HCT116 (cell line): ENCODE data around the gene RAPH1. TPM values are rescaled to one million over a fixed set of nuclear protein-coding genes. Genes with fewer than 3 reads are reported as not detected.

Experiments used
- ATAC-seq: fragments of 200-7000 bp; cut with Tn5 transposase; 2 replicates; pipeline ENCODE4 v1.9.1; 2020; ENCODE audit warnings: mild to moderate bottlenecking, moderate library complexity
- BruUV-seq: library from RNA; stranded (reverse); fragments of 400-500 nt; replicated peaks from 2 replicates; lab custom pipeline; 2021; lab: Mats Ljungman, UMichigan
- CTCF ChIA-PET: fragments of 300-600 bp; sonication (Branson Sonifier 250); formaldehyde crosslinking; loops from one replicate; lab custom pipeline; 2021; ENCODE audit warnings: antibody characterized with exemption; lab: Charles Lee
- POLR2A ChIA-PET: fragments of 300-600, 350-600 bp; sonication (Branson Sonifier 250); formaldehyde crosslinking; loops from one replicate; lab custom pipeline; 2021; ENCODE audit warnings: antibody characterized with exemption; lab: Charles Lee
- RAD21 ChIA-PET, 2 experiments: fragments of 300-600 bp; sonication (Branson Sonifier 250); formaldehyde crosslinking; loops; one replicate each; lab custom pipeline; 2023; ENCODE audit warnings: low total read pairs in 2 of 2; ENCODE audit not compliant: uncharacterized antibody in 2 of 2, unreplicated experiment in 2 of 2, low non-redundant PET in 1 of 2; lab: Charles Lee
- DNase-seq: peaks from one replicate; pipeline ENCODE4 v3.0.0-alpha.2; 2010; ENCODE audit warnings: low read depth, low spot score
- H2AFZ ChIP-seq: fragments of 200-600 bp; shearing (Covaris generic), sonication (generic); 2 replicates; pipeline ENCODE4 v1.6.1; 2017; ENCODE audit warnings: low read depth, mixed run types, mixed read lengths, antibody characterized with exemption, low read length; ENCODE audit not compliant: poor library complexity, severe bottlenecking
- H3K27ac ChIP-seq: 2 replicates; pipeline ENCODE4 v1.5.1; 2012; ENCODE audit warnings: low read depth, low read length
- H3K27me3 ChIP-seq: fragments of 200-600 bp; sonication (generic); 2 replicates; pipeline ENCODE4 v1.6.1; 2016; ENCODE audit warnings: mixed run types, low read length, mixed read lengths; ENCODE audit not compliant: insufficient read depth
- H3K36me3 ChIP-seq, 2 experiments: fragments of 200-500 bp in 1 of 2; fragments of 200-600 bp in 1 of 2; sonication (Bioruptor generic) in 1 of 2; sonication (generic) in 1 of 2; 2 replicates each; pipeline versions ENCODE4 v1.5.1 to v1.6.1; 2014 to 2016; ENCODE audit warnings: low read length in 2 of 2, inconsistent platforms in 1 of 2, mixed read lengths in 1 of 2, mixed run types in 1 of 2; ENCODE audit not compliant: insufficient read depth in 2 of 2, control insufficient read depth in 1 of 2
- H3K4me1 ChIP-seq, 2 experiments: fragments of 200-600 bp in 1 of 2; sonication (generic) in 1 of 2; 2 replicates each; pipeline versions ENCODE4 v1.5.1 to v1.6.1; 2012 to 2017; ENCODE audit warnings: low read length in 2 of 2, inconsistent platforms in 1 of 2, mild to moderate bottlenecking in 1 of 2, mixed read lengths in 1 of 2, mixed run types in 1 of 2, moderate library complexity in 1 of 2; ENCODE audit not compliant: insufficient read depth in 2 of 2, control insufficient read depth in 1 of 2
- H3K4me2 ChIP-seq: fragments of 200-600 bp; sonication (generic); 2 replicates; pipeline ENCODE4 v1.6.1; 2017; ENCODE audit warnings: mixed run types, low read length, mixed read lengths
- H3K4me3 ChIP-seq, 2 experiments: fragments of 200-600 bp in 1 of 2; sonication (generic) in 1 of 2; replicated peaks in 1 of 2; 2 replicates each; pipeline ENCODE4 v1.5.1; 2011 to 2016; ENCODE audit warnings: low read length in 2 of 2, control low read depth in 1 of 2, low read depth in 1 of 2, mild to moderate bottlenecking in 1 of 2, mixed read lengths in 1 of 2, mixed run types in 1 of 2
- H3K79me2 ChIP-seq: fragments of 200-600 bp; sonication (generic); 2 replicates; pipeline ENCODE4 v1.6.1; 2017; ENCODE audit warnings: mild to moderate bottlenecking, mixed run types, low read length, moderate library complexity, mixed read lengths; ENCODE audit not compliant: insufficient read depth
- H3K9ac ChIP-seq: fragments of 200-600 bp; sonication (generic); 2 replicates; pipeline ENCODE4 v1.6.1; 2016; ENCODE audit warnings: low read length, mixed read lengths
- H3K9me2 ChIP-seq: fragments of 200-600 bp; sonication (generic), shearing (Covaris generic); 2 replicates; pipeline ENCODE4 v1.6.1; 2017; ENCODE audit warnings: mixed run types, mild to moderate bottlenecking, moderate library complexity; ENCODE audit not compliant: insufficient read depth
- H3K9me3 ChIP-seq, 2 experiments: fragments of 200-500 bp in 1 of 2; fragments of 200-600 bp in 1 of 2; sonication (Bioruptor generic) in 1 of 2; sonication (generic) in 1 of 2; 2 replicates each; pipeline ENCODE4 v1.6.1; 2014 to 2017; ENCODE audit warnings: low read length in 2 of 2, mixed read lengths in 2 of 2, inconsistent platforms in 1 of 2, low read depth in 1 of 2, mild to moderate bottlenecking in 1 of 2, mixed run types in 1 of 2, moderate library complexity in 1 of 2; ENCODE audit not compliant: control insufficient read depth in 1 of 2, insufficient read depth in 1 of 2
- H4K20me1 ChIP-seq: fragments of 200-600 bp; sonication (generic), shearing (Covaris generic); 2 replicates; pipeline ENCODE4 v1.6.1; 2017; ENCODE audit warnings: mixed run types, mild to moderate bottlenecking, moderate library complexity; ENCODE audit not compliant: insufficient read depth
- CBX3 ChIP-seq: IDR thresholded peaks from 2 replicates; pipeline ENCODE4 v1.6.1; 2012; ENCODE audit warnings: low read depth
- CEBPB ChIP-seq: IDR thresholded peaks from 2 replicates; pipeline ENCODE4 v1.6.1; 2012; ENCODE audit warnings: low read depth
- EGR1 ChIP-seq: IDR thresholded peaks from 2 replicates; pipeline ENCODE4 v1.6.1; 2012; ENCODE audit warnings: low read depth
- EZH2 ChIP-seq: fragments of 200-600 bp; sonication (generic); IDR thresholded peaks from 2 replicates; pipeline ENCODE4 v1.6.1; 2017; ENCODE audit warnings: antibody characterized with exemption, mixed run types
- FOSL1 ChIP-seq: IDR thresholded peaks from 2 replicates; pipeline ENCODE4 v1.6.1; 2012; ENCODE audit warnings: low read depth
- POLR2AphosphoS5 ChIP-seq: IDR thresholded peaks from 2 replicates; pipeline ENCODE4 v1.6.1; 2011; ENCODE audit warnings: mild to moderate bottlenecking, low read depth, low read length, moderate library complexity
- SRF ChIP-seq: IDR thresholded peaks from 2 replicates; pipeline ENCODE4 v1.6.1; 2012; ENCODE audit warnings: low read depth
- TCF7L2 ChIP-seq: IDR thresholded peaks from 2 replicates; pipeline ENCODE4 v1.7.0; 2011; ENCODE audit warnings: borderline replicate concordance, inconsistent platforms; ENCODE audit not compliant: insufficient read depth, insufficient read length; ENCODE audit errors: extremely low read depth
- ZFX ChIP-seq: fragments of 450-650 bp; IDR thresholded peaks from 2 replicates; pipeline ENCODE4 v1.6.1; 2017
- intact Hi-C: fragments of 100-400 bp; cut with micrococcal nuclease; formaldehyde crosslinking; loops from 2 replicates; pipeline ENCODE4 v1.10.0; 2022
- total RNA-seq: library from RNA; stranded (reverse); gene quantifications from one replicate; pipeline ENCODE4 v1.2.1, GENCODE V29; 2021; ENCODE audit not compliant: unreplicated experiment
- TF ChIP-seq, protein P1 (sequence below): IDR thresholded peaks from 2 replicates; pipeline ENCODE4 v1.6.1; 2012; ENCODE audit warnings: low read depth
- TF ChIP-seq, protein P2 (sequence below): IDR thresholded peaks from 2 replicates; pipeline ENCODE4 v1.6.1; 2012

Gene RAPH1
- total RNA-seq, 1 experiment from 2014 or later: 22.3 TPM

DNA sequence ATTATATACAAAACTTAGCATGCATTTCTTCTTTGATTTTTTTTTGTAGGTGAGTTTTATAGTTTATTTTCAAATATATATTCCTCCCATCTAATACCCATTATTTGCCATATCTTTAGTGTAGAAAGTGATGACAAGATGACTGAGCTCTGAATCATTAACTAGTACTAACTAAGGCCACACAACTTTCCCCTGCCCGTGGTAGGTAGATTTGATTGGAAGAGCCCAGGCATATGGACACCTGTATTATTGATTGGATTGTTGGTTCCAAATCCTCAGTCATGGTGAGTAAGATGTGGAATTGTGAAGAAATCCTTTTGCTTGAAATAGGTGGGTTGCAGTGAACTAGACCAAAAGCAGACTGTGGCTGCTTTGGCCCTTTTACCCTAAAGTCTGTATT, 152.1 kb downstream of the RAPH1 start:
- Histone ChIP-seq H3K4me1 (no peaks in the 10 kb centered on the region), H3K27me3 (no peaks in the 10 kb centered on the region), H3K4me2 (no peak overlapping the region), H2AFZ (no peak overlapping the region), H3K9me3 (no peaks in the 10 kb centered on the region), H3K9ac (no peak overlapping the region), H3K36me3 (no peaks in the 10 kb centered on the region; a peak in 1 of 4 replicates), H3K27ac (no peak overlapping the region), H3K79me2 (peaks cover 18% of the 10 kb centered on the region; the same call in 1 of the 2 replicates), H3K9me2 (no peaks in the 10 kb centered on the region), H3K4me3 (no peak overlapping the region)
- ChIA-PET POLR2A (no interaction called here), RAD21 (no interaction called here)
- DNase-seq: no peak
- no TSS peak for BruUV-seq
- intact Hi-C loops: no loop called here
- TF ChIP-seq, protein P1, sequence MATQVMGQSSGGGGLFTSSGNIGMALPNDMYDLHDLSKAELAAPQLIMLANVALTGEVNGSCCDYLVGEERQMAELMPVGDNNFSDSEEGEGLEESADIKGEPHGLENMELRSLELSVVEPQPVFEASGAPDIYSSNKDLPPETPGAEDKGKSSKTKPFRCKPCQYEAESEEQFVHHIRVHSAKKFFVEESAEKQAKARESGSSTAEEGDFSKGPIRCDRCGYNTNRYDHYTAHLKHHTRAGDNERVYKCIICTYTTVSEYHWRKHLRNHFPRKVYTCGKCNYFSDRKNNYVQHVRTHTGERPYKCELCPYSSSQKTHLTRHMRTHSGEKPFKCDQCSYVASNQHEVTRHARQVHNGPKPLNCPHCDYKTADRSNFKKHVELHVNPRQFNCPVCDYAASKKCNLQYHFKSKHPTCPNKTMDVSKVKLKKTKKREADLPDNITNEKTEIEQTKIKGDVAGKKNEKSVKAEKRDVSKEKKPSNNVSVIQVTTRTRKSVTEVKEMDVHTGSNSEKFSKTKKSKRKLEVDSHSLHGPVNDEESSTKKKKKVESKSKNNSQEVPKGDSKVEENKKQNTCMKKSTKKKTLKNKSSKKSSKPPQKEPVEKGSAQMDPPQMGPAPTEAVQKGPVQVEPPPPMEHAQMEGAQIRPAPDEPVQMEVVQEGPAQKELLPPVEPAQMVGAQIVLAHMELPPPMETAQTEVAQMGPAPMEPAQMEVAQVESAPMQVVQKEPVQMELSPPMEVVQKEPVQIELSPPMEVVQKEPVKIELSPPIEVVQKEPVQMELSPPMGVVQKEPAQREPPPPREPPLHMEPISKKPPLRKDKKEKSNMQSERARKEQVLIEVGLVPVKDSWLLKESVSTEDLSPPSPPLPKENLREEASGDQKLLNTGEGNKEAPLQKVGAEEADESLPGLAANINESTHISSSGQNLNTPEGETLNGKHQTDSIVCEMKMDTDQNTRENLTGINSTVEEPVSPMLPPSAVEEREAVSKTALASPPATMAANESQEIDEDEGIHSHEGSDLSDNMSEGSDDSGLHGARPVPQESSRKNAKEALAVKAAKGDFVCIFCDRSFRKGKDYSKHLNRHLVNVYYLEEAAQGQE: no peak
- TF ChIP-seq EGR1 (no peak), CEBPB (no peak), EZH2 (no peak), ZFX (no peak), FOSL1 (no peak), POLR2AphosphoS5 (no peak), SRF (no peak), TCF7L2 (no peak), CBX3 (no peak)
- TF ChIP-seq, protein P2, sequence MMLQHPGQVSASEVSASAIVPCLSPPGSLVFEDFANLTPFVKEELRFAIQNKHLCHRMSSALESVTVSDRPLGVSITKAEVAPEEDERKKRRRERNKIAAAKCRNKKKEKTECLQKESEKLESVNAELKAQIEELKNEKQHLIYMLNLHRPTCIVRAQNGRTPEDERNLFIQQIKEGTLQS: no peak
- TF ChIP-seq, all 23 proteins: peak for 0
- H4K20me1 ChIP-seq: no peaks in the 10 kb centered on the region; the same call in 1 of the 2 replicates
- ATAC-seq: no peak
- CTCF ChIA-PET: interaction anchor here (1.1 kb wide), 1 partner anchor 12 kb away, joined by 3 read pairs; no protein-coding TSS in a partner anchor
